OCI-LY1 (cell line): ENCODE data around the gene RXFP1.

Experiments
- H2AFZ ChIP-seq: fragments of 200-600 bp; sonication (generic), shearing (Covaris generic); 2 replicates; pipeline ENCODE4 v1.6.0; 2014; ENCODE audit warnings: antibody characterized with exemption, mild to moderate bottlenecking, low read length
- H3F3A ChIP-seq: fragments of 200-600 bp; sonication (generic), shearing (Covaris generic); 2 replicates; pipeline ENCODE4 v1.6.0; 2014; ENCODE audit warnings: mild to moderate bottlenecking, antibody characterized with exemption, low read length, moderate library complexity; ENCODE audit not compliant: insufficient read depth
- H3K27ac ChIP-seq: fragments of 200-600 bp; sonication (generic); 2 replicates; pipeline ENCODE4 v1.5.1; 2014; ENCODE audit warnings: low read length, mixed run types, mild to moderate bottlenecking, low read depth; ENCODE audit not compliant: poor library complexity, severe bottlenecking
- H3K27me3 ChIP-seq: fragments of 200-600 bp; sonication (generic); 2 replicates; pipeline ENCODE4 v1.6.0; 2014; ENCODE audit warnings: antibody characterized with exemption, mild to moderate bottlenecking, low read length, moderate library complexity; ENCODE audit not compliant: insufficient read depth
- H3K36me3 ChIP-seq: fragments of 200-600 bp; sonication (generic); 2 replicates; pipeline ENCODE4 v1.6.1; 2014; ENCODE audit warnings: mild to moderate bottlenecking, antibody characterized with exemption, low read length, moderate library complexity, mixed read lengths; ENCODE audit not compliant: insufficient read depth
- H3K4me1 ChIP-seq: fragments of 200-600 bp; sonication (generic); 2 replicates; pipeline ENCODE4 v1.5.1; 2014; ENCODE audit warnings: mild to moderate bottlenecking, low read length, moderate library complexity; ENCODE audit not compliant: insufficient read depth, severe bottlenecking
- H3K4me2 ChIP-seq: fragments of 200-600 bp; sonication (generic), shearing (Covaris generic); 2 replicates; pipeline ENCODE4 v1.6.1; 2014; ENCODE audit warnings: low read length
- H3K4me3 ChIP-seq: fragments of 200-600 bp; sonication (generic); 2 replicates; pipeline ENCODE4 v1.5.1; 2014; ENCODE audit warnings: low read length, low read depth, mild to moderate bottlenecking, mixed read lengths; ENCODE audit not compliant: poor library complexity, severe bottlenecking
- H3K79me2 ChIP-seq: fragments of 200-600 bp; shearing (Covaris generic); 2 replicates; pipeline ENCODE4 v1.6.1; 2016; ENCODE audit warnings: mixed run types, low read length, mixed read lengths; ENCODE audit not compliant: insufficient read depth
- H3K9ac ChIP-seq: fragments of 200-600 bp; sonication (generic), shearing (Covaris generic); 2 replicates; pipeline ENCODE4 v1.6.1; 2014; ENCODE audit warnings: mild to moderate bottlenecking, low read length, mixed read lengths
- H3K9me2 ChIP-seq: fragments of 200-600 bp; sonication (generic), shearing (Covaris generic); 2 replicates; pipeline ENCODE4 v1.6.1; 2014; ENCODE audit warnings: low read depth, mild to moderate bottlenecking, low read length, mixed read lengths
- H3K9me3 ChIP-seq: fragments of 200-600 bp; shearing (Covaris generic); 2 replicates; pipeline ENCODE4 v1.6.1; 2014; ENCODE audit warnings: low read length, mixed read lengths
- H4K20me1 ChIP-seq: fragments of 200-600 bp; sonication (generic), shearing (Covaris generic); 2 replicates; pipeline ENCODE4 v1.6.0; 2016; ENCODE audit warnings: mild to moderate bottlenecking, low read length; ENCODE audit not compliant: insufficient read depth
- EZH2 ChIP-seq: fragments of 200-600 bp; sonication (generic), shearing (Covaris generic); IDR thresholded peaks from 2 replicates; pipeline ENCODE4 v1.8.0; 2017; ENCODE audit warnings: borderline replicate concordance, mixed run types, mild to moderate bottlenecking, antibody characterized with exemption, low read length, moderate library complexity, mixed read lengths
- TF ChIP-seq, protein P1 (sequence below): fragments of 200-600 bp; sonication (generic), shearing (Covaris generic); IDR thresholded peaks from 2 replicates; pipeline ENCODE4 v1.5.1; 2017; ENCODE audit warnings: mild to moderate bottlenecking, antibody characterized with exemption, low read length, moderate library complexity, mixed read lengths

RXFP1 gene

DNA sequence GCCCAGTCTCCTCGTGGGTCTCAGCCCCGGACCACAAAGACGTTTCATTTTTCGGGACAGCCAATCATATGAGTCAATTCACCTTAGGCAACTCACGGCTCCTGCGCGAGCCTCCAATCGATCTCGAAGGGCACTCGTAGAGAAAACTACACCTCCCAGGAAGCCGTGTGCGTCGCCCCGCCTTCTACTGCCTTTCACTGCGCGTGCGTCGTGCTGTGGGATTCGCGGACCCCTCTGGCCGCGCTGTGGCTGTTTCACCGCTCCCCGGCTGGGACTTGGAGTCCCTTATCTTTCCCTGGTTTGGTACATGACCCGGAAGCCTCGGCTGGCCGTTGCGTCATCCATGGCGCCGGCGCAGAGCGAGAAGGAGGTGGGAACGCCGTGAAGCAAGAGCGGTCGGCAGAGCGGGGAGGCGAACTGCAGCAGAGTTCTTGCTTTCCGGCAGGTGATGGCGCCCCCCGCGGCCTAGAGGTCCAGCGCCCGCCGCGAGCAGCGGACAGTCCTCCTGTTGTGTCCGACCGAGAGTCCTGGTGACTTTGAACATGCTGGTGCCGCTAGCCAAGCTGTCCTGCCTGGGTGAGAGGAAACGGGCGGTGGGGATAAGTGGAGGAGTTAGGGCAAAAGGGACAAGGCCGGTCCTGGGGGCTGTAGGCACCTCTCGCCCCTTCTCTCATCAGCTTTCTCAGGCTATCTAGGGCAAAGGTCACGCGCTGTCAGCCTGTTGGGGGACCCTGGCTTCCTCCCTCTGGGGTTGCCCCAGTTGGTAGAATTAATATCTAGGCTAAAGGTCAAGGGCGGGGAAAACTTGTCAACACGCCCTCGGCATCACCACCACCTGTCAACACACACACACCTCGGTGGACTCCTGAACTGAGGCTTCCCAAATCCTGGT lies 150.5 kb downstream of the RXFP1 start, which contains the start of gene ETFDH:
TSS of gene ETFDH (plus strand) at position 382 of the 892 bp plus-strand sequence. CDS start at position 543, 161 bp downstream.
- Histone ChIP-seq H3K27me3 (no peaks in the 10 kb centered on the region), H3K27ac (peak within 1 kb of the TSS; percentile 72), H3K4me3 (peak within 1 kb of the TSS; percentile 87), H3K79me2 (peaks cover 16% of the 10 kb centered on the region), H3F3A (no peaks in the 10 kb centered on the region), H3K9me3 (no peaks in the 10 kb centered on the region), H2AFZ (no peak within 1 kb of the TSS), H3K4me1 (peaks cover 23% of the 10 kb centered on the region), H3K9ac (peak within 1 kb of the TSS; percentile 86), H3K4me2 (peak within 1 kb of the TSS; percentile 86), H3K9me2 (no peaks in the 10 kb centered on the region), H4K20me1 (no peaks in the 10 kb centered on the region), H3K36me3 (no peaks in the 10 kb centered on the region)
- TF ChIP-seq, protein P1, sequence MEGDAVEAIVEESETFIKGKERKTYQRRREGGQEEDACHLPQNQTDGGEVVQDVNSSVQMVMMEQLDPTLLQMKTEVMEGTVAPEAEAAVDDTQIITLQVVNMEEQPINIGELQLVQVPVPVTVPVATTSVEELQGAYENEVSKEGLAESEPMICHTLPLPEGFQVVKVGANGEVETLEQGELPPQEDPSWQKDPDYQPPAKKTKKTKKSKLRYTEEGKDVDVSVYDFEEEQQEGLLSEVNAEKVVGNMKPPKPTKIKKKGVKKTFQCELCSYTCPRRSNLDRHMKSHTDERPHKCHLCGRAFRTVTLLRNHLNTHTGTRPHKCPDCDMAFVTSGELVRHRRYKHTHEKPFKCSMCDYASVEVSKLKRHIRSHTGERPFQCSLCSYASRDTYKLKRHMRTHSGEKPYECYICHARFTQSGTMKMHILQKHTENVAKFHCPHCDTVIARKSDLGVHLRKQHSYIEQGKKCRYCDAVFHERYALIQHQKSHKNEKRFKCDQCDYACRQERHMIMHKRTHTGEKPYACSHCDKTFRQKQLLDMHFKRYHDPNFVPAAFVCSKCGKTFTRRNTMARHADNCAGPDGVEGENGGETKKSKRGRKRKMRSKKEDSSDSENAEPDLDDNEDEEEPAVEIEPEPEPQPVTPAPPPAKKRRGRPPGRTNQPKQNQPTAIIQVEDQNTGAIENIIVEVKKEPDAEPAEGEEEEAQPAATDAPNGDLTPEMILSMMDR = peak; percentile 85
- TF ChIP-seq EZH2 = no peak

DNA sequence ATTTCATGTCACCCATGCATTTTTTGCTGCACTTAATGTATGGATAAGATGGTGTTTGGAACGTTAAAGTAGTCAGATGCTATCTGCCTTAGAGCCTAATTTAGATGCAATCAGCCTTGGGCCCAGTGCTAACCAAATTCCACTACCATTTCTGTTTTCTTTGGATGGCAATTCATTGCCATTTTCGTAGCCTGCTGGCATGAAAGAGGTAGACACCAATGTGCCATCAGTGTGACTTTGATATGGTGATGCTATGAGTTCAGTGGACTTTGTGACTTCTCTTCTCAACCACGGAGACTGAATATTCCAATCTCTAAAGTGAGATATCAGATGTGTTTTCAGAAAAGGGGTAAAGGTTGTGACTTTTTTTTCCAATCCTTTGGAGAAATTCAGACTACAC lies 152.0 kb downstream of the RXFP1 start:
- Histone ChIP-seq H3K36me3 (no peaks in the 10 kb centered on the region), H4K20me1 (no peaks in the 10 kb centered on the region), H3K4me3 (no peak overlapping the region), H3K79me2 (peaks cover 10% of the 10 kb centered on the region), H3F3A (no peaks in the 10 kb centered on the region), H3K9me3 (no peaks in the 10 kb centered on the region), H3K4me2 (no peak overlapping the region), H3K4me1 (peaks cover 23% of the 10 kb centered on the region), H3K9ac (no peak overlapping the region), H3K27me3 (no peaks in the 10 kb centered on the region), H2AFZ (no peak overlapping the region), H3K9me2 (no peaks in the 10 kb centered on the region), H3K27ac (no peak overlapping the region)
- TF ChIP-seq EZH2 = no peak
- TF ChIP-seq, protein P1 = no peak

DNA sequence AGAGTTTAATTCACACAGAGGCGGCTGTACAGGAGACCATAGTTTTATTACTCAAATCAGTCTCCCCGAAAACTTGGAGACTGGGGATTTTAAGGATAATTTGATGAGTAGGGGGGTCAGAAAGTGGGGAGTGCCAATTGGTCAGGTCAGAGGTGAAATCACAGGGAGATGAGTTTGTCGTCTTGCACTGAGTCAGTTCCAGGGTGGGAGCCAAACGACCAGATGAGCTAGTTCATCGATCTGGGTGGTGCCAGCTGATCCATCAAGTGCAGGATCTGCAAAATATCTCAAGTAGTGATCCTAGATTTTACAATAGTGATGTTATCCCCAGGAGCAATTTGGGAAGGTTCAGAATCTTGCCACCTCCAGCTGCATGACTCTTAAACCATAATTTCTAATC lies 154.4 kb downstream of the RXFP1 start:
- H3K27me3 ChIP-seq = no peaks in the 10 kb centered on the region
- no peaks in the 10 kb centered on the region for H3K79me2 ChIP-seq
- no peak overlapping the region for H2AFZ ChIP-seq
- no peak overlapping the region for H3K4me3 ChIP-seq
- no peaks in the 10 kb centered on the region for H3K36me3 ChIP-seq
- peaks cover 13% of the 10 kb centered on the region for H3K4me1 ChIP-seq
- no peaks in the 10 kb centered on the region for H3K9me3 ChIP-seq
- H3F3A ChIP-seq = no peaks in the 10 kb centered on the region
- H3K27ac ChIP-seq = no peak overlapping the region
- H3K4me2 ChIP-seq = no peak overlapping the region
- no peaks in the 10 kb centered on the region for H3K9me2 ChIP-seq
- no peaks in the 10 kb centered on the region for H4K20me1 ChIP-seq
- TF ChIP-seq EZH2 = no peak
- TF ChIP-seq, protein P1 = no peak
- no peak overlapping the region for H3K9ac ChIP-seq
